GM12891 (cell line): ENCODE results near the gene GALNT6.

Experiments
- POLR2A ChIP-seq: IDR thresholded peaks from 2 replicates; pipeline ENCODE4 v1.6.1; 2011; ENCODE audit warnings: low read depth, low read length, control low read depth
- POLR2AphosphoS5 ChIP-seq: IDR thresholded peaks from 2 replicates; pipeline ENCODE4 v1.6.1; 2011; ENCODE audit warnings: low read depth, low read length, control low read depth
- SPI1 ChIP-seq: IDR thresholded peaks from 2 replicates; pipeline ENCODE4 v1.6.1; 2011; ENCODE audit warnings: low read depth, low read length, control low read depth
- TAF1 ChIP-seq: IDR thresholded peaks from 2 replicates; pipeline ENCODE4 v1.6.1; 2011; ENCODE audit warnings: low read depth, low read length, control low read depth

GRCh38 chr12:51406859-51407258 is 15.7 kb upstream of the GALNT6 start:
- TF ChIP-seq POLR2AphosphoS5 (no peak), POLR2A (no peak), SPI1 (no peak), TAF1 (no peak)
